Body of pancreas (tissue), 4 donors: ENCODE results near the gene MVB12B.

ENCODE experiments used
- CTCF ChIP-seq, 7 experiments: fragments of 450-650 bp in 4 of 7; fragments of 200-600 bp in 3 of 7; sonication (generic) in 3 of 7; IDR thresholded peaks; one replicate each; pipeline ENCODE4 v1.5.1; 2016 to 2019; ENCODE audit warnings: antibody characterized with exemption in 7 of 7
- POLR2A ChIP-seq, 3 donors: fragments of 450-650 bp; IDR thresholded peaks; one replicate each; pipeline ENCODE4 v1.6.1; 2016; ENCODE audit warnings: antibody characterized with exemption in 3 of 3, mild to moderate bottlenecking in 2 of 3

GRCh38 chr9:126337729-126338372 lies 11.2 kb downstream of the MVB12B start:
- TF ChIP-seq CTCF (IDR thresholded peaks at IDR 0.05) (no peak), POLR2A (IDR thresholded peaks at IDR 0.05) (no peak)
